Kidney capillary endothelial cell (primary cell): Measurements from ENCODE around the gene BCL2.

Experiments
- DNase-seq: peaks from one replicate; pipeline ENCODE4 v3.0.0-alpha.2; 2018; ENCODE audit warnings: low spot score

The BCL2 gene

GRCh38 chr18:63155910-63156773 lies 163.4 kb downstream of the BCL2 start:
- DNase-seq, result no peak

GRCh38 chr18:63155169-63155852 lies 164.3 kb downstream of the BCL2 start:
- DNase-seq, result peak; percentile 30

DNA sequence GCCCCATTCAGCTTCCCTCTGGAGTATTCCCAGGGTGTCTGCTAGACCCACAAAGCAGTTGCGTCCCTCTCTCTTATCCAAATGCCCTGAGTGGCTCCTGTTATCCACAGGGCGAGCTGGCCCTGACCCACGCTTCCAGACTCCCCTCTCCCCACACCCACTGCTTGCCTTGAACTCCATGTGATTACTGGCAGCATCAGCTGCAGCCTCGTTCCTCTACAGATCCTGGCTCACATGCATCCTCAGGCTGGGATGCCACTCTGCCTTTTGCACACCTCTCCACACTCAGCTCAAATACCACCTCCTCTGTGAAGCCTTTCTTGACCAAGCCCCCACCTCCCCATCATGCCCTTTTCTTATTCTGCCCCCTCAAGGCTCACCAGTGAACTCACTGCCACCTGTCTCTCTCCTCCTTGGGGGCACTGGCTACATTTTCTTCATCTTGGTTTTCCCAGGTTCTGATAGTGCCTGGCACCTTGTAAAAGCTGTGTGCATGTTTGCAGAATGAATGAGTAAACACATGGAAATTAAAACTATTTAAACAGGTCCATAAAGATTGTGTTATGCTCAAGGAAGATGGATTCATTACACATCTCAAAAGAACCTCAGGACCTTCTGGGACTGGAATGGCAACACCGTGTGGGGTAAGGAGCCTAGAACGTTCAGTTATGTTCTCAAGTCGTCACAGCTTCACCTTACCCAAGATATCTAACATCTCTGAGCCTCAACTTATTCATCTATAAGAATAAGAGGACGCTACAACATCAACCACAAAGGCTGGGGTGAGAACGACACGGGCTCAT lies 165.0 kb downstream of the BCL2 start:
- no peak for DNase-seq

- no peak for DNase-seq
Observed at GRCh38 chr18:63152791-63153190, 166.8 kb downstream of the BCL2 start.

- DNase-seq, result no peak
Observed at GRCh38 chr18:63152096-63152495, 167.5 kb downstream of the BCL2 start.

GRCh38 chr18:63151539-63151938 lies 168.0 kb downstream of the BCL2 start:
- no peak for DNase-seq

DNA sequence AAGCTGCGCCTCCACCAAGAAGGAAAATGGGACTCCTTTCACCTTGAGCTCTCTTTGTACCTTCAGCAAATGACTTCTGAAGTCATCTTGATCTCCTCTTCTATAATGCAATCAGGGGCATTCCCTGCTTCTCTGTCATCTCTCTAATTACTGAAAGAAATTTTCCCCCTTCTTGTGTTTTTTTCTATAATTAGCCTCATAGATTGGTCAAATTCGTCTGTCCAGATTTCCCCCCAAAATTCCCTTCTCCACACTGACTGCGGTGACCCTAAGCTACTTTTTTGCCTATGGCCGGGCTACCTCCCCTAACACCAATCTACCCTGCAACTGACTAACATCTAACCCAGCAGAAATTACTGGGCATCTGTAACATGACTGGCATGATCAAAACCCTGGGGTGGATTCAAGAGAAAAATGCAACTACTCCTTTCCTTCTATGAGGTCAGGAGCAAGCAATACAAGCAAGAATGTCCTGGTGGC lies 168.6 kb downstream of the BCL2 start:
- no peak for DNase-seq

DNA sequence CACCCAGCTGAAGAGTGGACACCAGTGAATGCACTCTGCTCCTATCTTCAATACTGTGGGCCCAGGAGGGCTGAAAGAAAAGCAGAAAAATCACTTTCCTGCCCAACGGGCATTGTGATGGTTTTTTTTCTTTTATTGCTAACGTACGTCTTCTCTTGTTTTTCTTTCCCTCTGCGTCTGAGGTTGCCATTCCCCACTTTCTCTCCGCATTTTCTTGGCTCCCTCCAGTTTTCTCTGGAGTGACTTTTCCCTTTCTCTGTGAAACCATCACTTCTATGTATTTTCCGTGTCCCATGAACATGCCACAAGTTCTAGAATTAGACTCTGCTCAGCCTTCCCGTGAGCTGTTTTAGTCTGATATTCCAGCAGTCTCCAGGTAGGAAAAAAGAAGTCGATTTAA lies 169.2 kb downstream of the BCL2 start:
- no peak for DNase-seq

GRCh38 chr18:63149302-63149587 lies 170.3 kb downstream of the BCL2 start:
- no peak for DNase-seq

- no peak for DNase-seq
Observed at GRCh38 chr18:63148449-63149301, 170.9 kb downstream of the BCL2 start.

DNA sequence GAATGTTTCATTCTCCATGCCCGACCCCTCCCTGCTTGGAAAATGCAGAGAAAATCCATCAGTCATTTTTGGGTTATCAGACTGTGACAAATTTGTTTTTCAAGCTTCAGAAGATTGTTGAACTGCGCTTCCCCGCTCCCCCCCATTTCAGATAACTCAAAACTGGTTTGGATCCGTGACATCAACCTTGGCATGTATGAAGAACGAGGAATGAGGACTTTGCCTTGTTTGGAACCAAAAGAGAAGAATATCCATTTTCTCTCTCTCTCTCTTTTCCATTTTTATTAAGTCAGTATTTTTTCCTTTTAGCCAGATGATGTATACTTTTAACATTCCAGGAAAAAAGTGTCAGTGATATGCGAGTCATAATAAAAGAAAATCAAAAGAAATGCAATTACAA lies 171.6 kb downstream of the BCL2 start:
- DNase-seq, result no peak

DNA sequence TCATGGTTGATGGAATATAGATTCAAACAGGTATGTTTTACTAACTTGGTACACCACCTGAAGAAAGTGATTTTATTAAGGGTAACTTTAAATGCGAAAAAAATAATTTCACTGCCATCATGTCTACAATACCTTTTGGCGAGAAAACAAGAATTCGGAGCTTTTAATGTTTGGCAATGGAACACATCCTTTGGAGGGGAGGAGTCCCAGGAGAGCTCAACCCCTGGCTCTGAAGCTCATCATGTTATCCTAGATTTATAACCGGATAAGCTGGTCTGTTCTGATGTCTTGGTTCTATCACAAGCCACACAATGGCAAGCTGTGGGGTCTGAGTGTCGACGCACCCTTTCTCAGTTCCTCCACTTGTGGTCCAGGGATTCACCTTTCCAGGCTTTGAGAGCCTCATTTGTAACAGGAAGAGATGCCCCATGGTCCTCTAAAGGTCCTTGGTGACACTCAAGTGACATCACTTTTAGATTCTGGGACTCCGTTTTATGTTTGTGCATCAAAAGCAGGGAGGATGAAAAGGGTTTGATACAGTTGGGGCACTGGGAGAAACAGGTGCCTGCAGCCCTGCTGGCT lies 172.7 kb downstream of the BCL2 start:
- DNase-seq, result no peak

DNA sequence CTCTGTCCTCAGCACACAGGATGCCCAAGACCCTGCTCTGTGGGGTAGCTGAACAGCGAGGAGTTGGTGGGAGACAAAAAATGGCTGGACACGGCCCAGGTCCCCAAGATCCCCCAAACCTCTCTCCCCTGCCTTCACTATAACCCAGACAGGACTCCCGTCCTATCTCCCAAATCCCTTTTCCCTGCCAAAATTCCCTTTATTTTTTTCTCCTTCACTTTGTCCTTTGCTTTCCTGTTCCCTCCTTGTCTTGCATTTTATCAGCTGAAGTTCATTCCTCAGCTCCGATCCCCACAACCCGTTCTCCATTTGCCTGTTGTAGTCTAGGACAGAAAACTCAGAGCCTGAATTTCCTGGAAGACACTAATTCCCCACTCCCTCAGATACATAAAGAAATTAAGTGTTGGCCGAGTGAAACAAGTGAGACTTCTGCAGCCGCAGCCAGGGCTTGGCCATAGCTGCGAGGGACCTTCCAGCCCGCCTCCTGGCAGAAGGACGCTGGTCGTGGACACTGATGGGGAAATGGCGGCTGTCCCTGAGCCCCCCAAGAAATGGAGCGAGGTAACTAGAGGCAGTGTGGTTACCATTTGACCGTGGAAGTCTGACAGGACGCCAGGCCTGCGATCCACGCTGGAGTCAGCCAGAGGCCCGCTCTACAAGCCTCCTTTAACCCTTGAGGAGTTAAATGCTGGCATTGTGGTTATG lies 173.6 kb downstream of the BCL2 start:
- no peak for DNase-seq

DNA sequence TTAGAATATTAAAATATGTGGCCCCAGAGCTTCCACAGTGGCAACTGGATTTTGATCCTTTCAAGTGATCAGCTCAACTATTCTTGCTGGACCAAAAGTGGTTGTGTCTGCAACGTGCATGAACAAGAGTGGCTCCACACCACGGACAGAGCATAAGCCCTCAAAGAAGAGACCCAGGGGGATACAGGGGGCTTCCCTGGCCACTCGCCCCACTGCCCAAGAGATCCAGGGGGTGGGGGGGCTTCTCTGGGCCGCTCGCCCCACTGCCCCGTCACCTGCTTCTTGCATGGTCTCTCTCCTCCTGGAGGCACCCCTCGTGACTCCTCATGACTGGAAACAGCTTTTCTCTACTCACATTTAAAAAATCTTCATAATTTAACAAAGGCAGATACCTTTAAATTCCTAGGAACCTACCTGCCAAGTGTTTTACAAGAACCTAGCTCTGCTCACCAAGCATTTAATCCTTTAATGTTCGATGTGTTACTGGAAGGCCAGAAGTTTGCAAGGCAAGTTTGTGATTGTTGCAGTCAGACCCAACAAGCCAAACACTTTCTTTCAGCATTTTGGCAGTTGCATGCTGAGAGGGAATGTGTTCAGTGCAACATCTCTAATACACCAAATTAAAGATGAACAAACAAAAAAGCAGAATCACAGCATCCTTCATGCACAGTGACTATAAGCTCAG lies 174.3 kb downstream of the BCL2 start:
- DNase-seq, result no peak

DNA sequence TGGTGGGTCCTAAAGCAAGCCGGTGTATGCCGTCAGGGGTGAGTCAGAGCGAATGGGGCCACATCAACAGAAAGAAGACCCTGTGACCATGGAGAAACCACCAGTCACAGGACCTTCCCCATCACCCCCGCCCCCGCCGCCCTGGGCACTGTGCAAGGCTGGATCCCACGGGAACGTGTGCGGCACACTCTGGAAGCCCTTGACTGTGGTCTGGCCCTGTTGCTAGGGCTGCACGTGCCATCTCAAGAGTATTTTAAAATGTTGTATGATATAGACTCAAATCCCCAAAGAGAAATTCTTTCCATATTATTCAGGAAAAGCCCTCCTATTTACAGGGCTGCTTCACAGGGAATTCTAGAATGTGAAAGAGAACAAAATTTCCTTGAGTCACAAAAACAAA lies 174.8 kb downstream of the BCL2 start:
- no peak for DNase-seq

DNA sequence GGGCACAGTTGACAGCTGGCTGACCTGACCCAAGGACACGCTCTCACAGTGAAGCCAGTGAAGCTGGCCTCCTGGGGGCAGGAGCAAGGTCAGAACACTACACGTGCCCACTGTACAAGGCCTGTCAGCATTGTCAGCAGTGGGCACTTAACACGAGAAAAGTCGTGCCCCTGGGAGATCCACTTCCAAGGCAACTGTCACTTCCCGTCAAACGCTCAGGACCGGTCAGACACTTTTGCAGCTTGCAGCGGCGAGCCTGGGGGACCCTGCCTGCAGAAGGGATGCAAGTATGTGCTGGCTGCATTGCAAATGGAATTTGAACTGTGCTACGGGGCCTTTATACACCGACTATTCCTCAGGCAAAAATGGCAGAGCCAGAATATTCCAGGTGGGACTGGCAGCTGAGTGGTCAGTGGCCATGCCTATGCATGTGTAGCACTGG lies 176.2 kb downstream of the BCL2 start:
- no peak for DNase-seq

- no peak for DNase-seq
Observed at GRCh38 chr18:63142594-63143225, 176.9 kb downstream of the BCL2 start.

DNA sequence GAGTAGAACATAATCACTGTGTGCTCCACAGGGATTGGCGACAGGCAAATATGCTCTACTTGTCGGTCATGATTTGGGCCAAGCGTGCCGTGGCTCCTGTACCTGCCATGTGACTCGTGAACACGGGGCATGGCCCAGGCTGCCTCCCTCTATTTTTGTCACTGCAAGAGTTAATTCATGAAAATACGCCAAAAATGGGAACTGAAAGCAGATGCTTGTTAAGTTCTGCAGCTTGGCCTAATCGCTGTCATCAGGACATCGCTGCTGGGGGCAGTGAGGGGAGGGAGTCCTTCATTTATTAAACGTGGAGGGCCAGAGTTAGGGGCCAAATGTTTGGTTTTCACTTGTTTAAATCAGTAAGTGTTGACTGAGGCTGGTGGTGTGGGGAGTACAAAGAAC lies 177.8 kb downstream of the BCL2 start:
- DNase-seq, result no peak

DNA sequence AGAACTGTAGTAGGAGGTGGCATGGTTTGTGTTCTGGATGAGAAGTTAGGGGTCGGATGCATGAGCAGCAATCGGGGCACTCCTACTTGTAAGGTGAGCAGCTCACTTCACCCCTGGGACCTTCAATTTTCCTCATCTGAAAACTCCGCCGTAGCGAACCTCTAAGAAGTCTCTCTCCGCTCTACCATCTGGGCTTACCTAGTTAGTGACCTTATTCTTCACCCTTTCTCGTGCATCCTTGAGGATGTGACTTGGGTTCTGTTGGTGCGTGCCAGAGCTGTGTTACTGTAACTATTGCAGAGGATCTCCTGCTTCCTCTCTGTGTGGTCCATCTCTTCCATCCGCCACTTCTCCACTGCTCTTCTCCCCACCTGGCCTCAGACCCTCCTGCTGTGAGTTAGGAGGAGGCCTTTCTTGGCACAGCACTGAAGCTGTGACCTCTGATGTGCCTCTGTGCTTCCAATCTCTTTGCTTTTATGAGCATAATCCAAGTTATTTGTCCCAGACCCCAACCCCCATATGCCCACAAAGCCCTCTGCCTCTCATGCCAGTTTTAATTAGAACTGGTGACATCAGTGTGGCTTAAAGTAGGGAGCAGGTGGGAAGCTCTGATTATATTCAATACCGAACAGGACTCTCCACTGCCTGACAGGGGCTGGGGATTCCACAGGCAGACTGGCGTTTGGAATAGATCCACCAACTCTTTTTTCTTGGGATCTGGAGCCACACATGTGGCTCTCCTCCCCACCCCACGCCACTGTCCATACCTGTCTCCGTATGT lies 178.4 kb downstream of the BCL2 start:
- DNase-seq, result no peak
